Right ventricle myocardium superior (tissue), 1 donor: Measurements from ENCODE around the gene CTSC. TPM values are rescaled to one million over a fixed set of nuclear protein-coding genes. Genes with fewer than 3 reads are reported as not detected.

Source experiments
- ATAC-seq: fragments of 200-7000 bp; cut with Tn5 transposase; one replicate; pipeline ENCODE4 v1.9.1; 2020; ENCODE audit warnings: mild to moderate bottlenecking; ENCODE audit not compliant: poor library complexity
- DNase-seq: peaks from one replicate; pipeline ENCODE4 v3.0.0-alpha.2; 2020
- intact Hi-C: fragments of 100-400 bp; cut with DNase I; formaldehyde crosslinking; loops from one replicate; pipeline ENCODE4 v1.11.2; 2022
- total RNA-seq: library from RNA; stranded (reverse); fragmentation: NEBNext Ultra II Directional; extraction: Animal tissue kit (Norgen Biotek cat#: 25700); gene quantifications from one replicate; pipeline ENCODE4 v1.2.1, GENCODE V29; 2021
- donor health status: DM: no; HTN: yes; CAD: no; lungs with severe emphysema.

Gene CTSC
- total RNA-seq, 1 donor from 2014 or later, result 21.9 TPM

DNA sequence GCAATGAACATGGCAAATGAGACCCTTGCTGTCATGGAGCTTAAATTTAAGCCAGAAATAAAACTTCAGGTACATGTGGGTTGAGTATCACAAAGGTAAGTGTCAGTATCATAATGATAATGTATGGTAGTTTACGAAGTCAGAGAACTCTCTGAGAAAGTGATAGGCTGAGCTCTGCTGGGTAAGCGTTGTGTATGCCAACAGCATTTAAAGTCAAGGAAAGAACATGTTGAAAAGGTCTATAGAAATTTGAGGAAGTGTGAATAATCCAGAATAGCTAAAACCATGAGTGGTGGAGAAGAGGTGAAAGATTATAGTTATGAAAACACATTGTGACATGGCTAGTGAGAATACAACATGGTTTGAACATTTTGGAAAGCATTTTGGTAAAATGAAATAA is 17.4 kb upstream of the CTSC start:
- intact Hi-C loops, result no loop called here
- ATAC-seq (peak; percentile 20), DNase-seq (no peak)

- no peak for ATAC-seq
- DNase-seq, result no peak
- intact Hi-C loops, result no loop called here
Measured at GRCh38 chr11:88353835-88354496, 16.4 kb upstream of the CTSC start.

- ATAC-seq, result no peak
Measured at GRCh38 chr11:88353386-88353785, 15.8 kb upstream of the CTSC start.

GRCh38 chr11:88352139-88352538 is 14.6 kb upstream of the CTSC start:
- intact Hi-C loops, result no loop called here
- ATAC-seq, result no peak
- DNase-seq, result no peak

More at GRCh38 chr11:88353386-88353785, 15.8 kb upstream of the CTSC start:
- intact Hi-C loops, result no loop called here
- no peak for DNase-seq

- intact Hi-C loops, result no loop called here
- DNase-seq, result no peak
- ATAC-seq, result no peak
Measured at GRCh38 chr11:88348870-88349269, 11.3 kb upstream of the CTSC start.

DNA sequence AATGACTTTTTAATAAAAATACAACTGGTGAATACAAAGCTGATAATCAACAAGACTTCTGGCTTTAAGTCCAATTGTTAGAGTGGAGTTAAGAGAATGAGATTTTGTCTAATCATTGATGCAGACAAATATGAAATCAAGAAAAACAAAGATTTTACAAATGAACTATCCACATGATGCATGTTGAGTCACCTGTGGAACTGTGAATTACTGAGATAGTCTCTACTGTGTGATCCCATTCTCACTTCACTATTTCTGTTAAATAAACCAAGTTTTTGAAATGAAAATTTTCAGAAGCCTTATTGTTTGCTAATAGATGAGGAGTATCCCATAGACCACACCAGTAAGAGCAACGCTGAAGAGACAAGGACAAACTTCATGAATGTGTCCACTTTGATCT is 8.4 kb upstream of the CTSC start:
- ATAC-seq (no peak), DNase-seq (no peak)
- intact Hi-C loops, result no loop called here

GRCh38 chr11:88345408-88345807 is 7.9 kb upstream of the CTSC start:
- DNase-seq (no peak), ATAC-seq (no peak)
- intact Hi-C loops, result no loop called here

DNA sequence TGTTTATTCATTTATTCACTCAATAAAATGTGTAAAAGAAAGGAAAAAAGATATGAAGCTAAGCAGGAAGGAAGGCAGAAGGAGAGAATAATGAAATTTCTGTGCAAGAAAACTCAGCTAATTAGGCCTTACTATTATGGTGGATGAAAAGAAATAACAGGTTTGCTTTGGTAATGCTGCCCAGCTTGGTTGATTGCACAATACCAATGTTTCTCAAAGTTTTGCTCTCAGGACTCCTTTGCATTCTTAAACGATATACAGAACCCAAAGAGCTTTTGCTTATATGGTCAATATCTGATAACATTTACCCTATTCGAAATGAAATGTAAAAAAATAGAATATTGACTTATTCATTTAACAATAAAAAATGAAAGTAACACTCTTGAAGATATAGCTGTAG is 7.3 kb upstream of the CTSC start:
- DNase-seq, result no peak
- no peak for ATAC-seq
- intact Hi-C loops, result no loop called here

GRCh38 chr11:88341522-88342251 is 4.2 kb upstream of the CTSC start:
- intact Hi-C loops, result no loop called here
- ATAC-seq (no peak), DNase-seq (no peak)

DNA sequence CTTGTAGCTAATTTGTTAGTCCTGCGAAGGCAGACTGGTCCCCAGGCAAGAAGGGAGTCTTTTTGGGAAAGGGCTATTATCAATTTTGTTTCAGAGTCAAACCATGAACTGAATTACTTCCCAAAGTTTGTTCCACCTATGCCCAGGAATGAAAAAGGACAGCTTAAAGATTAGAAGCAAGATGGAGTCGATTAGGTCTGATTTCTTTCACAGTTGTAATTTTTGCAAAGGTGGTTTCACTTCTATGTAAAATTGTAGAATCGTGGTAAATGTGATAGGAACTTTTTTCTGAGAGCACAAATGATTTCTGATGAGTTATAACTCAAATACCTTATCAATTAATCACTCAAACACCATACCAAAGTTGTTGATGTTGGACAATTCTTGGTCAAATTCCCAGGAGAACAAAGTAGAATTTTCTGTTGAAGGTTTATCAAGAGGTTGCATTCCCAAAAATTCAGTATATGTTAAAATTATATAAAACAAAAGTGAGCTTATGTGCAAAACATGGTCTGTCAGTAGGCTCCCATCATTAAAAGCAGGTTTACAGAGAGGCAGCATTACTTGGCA is 2.9 kb upstream of the CTSC start:
- no peak for ATAC-seq
- no peak for DNase-seq
- intact Hi-C loops, result no loop called here

DNA sequence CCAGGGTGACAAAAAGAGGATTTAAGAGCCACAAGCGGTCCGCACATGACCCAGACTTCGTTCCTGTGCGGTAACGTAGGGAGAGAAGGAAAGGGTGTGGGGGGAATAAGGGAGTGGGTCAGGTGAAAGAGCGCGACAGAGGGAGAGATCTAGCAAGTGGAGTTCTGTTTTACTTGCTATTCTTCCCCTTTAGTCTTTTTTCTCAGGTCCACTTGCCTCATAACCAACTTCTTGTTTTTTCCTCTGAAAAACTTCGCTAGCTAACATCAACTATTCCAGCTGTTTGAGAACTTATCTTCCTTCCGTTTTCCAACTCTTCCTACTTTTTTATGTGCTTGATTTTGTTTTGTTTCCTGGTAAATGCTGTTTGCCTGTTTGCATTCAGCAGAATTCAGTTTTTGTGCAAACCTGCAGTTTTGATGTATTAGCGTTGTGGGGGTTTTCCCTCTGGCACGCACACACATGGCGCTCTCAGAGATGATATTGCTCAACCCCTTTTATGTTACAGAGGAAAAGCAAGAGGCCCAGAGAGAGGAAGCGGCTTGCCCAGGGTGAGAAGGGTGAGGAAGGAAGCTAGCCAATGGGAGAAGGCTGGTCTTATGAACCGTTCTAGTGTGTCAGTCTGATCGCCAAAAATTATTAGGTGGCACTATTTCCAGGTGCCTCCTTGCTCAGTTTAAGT is 592 bp upstream of the CTSC start:
- DNase-seq, result peak; percentile 56
- intact Hi-C loops, result no loop called here
- ATAC-seq, result peak; percentile 83

- DNase-seq, result no peak
- intact Hi-C loops, result no loop called here
- ATAC-seq, result no peak
Measured at GRCh38 chr11:88335284-88335683, 2.3 kb downstream of the CTSC start.

DNA sequence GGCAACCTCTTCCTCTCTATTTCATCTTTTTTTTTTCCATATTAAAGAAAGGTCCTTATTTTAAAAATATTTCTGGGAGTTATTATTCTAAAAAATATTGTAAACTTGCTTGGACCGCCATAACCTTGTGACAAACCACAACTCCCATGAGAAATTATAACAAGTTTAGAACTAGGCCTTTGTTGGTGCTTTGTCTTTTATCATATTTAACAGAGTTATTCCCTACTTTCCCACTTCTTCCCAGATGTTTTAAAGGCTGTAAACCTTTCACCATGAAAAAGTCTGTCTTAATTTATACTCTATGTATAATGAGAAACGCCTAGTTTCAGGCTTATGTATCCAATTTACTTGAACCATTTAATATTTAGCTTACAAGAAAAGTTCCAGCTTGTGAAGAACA is 3.7 kb downstream of the CTSC start:
- ATAC-seq (no peak), DNase-seq (no peak)
- intact Hi-C loops, result no loop called here

DNA sequence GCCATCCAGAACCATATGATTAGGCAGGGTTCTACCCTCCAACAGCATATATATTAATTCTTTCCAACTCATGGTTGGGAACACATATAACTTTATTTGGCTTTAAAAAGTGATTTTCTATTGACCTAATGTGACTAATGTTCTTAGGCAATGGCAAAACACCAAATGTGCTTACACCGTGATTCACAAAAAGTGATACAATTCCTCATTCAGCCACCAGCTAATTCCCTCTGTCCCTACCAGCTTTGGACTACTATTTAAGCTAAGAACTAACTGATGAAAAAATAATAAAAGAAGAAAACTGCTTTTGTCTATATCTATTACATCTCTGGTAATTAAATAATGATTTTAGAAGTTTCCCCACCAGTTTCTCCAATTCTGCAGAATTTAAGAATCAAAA is 4.7 kb downstream of the CTSC start:
- intact Hi-C loops, result no loop called here
- ATAC-seq (no peak), DNase-seq (no peak)

DNA sequence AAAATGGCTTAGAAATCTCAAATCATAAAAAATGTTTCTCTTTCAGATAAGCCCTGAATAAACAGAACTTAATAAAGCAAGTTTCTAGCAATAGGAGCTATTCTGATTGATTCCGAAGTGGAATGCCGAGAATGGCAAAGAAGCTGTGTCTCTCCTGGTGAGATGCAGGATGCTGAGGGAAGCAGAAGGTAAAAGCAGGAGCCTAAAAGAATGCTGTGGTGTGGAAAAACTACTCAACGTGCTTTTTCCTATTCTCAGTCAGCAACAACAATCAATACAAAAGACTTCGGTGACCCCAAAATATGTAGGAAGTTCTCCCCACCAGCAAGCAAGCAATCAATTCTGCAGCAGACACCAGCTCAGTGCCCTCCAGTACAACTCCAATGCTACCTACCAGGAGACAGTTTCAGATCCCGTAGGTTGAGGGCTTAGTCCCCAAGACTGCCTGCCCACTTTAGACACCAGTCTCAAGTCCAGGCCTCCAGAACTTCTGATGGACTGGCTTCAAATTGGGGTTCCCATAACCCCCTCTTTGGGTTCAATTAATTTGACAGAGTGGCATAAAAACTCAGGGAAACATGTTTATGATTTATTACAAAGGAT is 6.6 kb downstream of the CTSC start:
- ATAC-seq (no peak), DNase-seq (no peak)
- intact Hi-C loops, result no loop called here

GRCh38 chr11:88329563-88330250 is 7.8 kb downstream of the CTSC start:
- no peak for DNase-seq
- intact Hi-C loops, result no loop called here
- ATAC-seq, result no peak

DNA sequence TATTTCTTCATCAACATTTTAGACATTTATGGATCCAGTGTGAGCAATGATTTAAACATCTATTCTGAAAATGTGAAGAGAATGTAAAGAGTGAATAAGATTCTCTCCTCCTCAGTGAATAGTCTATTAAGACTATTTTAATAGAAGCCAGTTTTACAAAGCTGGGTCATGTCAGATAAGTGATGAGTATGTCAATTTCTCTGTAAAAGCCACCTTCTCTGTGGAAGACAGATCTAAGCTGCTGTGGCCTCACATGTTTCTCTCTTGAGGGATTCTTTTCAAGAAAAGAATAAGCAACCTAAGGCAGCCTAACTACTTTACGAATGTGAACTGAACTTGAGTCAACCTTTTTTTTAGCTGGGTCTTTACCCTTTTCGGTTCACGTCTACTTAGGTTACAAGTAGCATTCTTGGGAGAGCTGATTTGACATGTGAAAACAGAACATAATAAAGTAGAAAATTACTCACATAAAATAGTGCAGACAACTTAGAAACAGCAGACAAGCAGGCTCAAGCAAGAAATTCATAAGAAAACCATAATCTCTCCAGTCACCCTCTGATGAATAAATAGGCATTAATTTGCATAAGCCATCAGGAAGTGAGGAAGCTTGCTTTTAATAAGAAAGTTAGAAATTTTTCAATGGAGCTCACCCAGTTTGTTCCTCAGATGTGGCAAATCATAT is 9.9 kb downstream of the CTSC start:
- no peak for ATAC-seq
- no peak for DNase-seq
- intact Hi-C loops, result no loop called here

GRCh38 chr11:88327061-88327460 is 10.5 kb downstream of the CTSC start:
- intact Hi-C loops, result no loop called here
- no peak for ATAC-seq
- DNase-seq, result no peak
